Hematopoietic multipotent progenitor cell (in vitro differentiated cells): Measurements from ENCODE around the gene MUC4. TPM values are rescaled to one million over a fixed set of nuclear protein-coding genes. Genes with fewer than 3 reads are reported as not detected.
"Not testable (repeated sequence)": the region's sequence is repeated elsewhere in the genome, so short reads cannot be mapped to it uniquely, and the experiment has no call there.

Source experiments
- DNase-seq, 3 donors: peaks; one replicate each; pipeline ENCODE4 v3.0.0-alpha.2; 2011 to 2015; ENCODE audit warnings: low read depth in 2 of 3, low spot score in 2 of 3
- total RNA-seq: library from RNA; depleted of rRNA; stranded (reverse); fragments of >200 nt; gene quantifications from one replicate; pipeline ENCODE4 v1.2.3, GENCODE V29; 2012

MUC4 gene
- total RNA-seq, 1 donor = under 0.01 TPM

DNA sequence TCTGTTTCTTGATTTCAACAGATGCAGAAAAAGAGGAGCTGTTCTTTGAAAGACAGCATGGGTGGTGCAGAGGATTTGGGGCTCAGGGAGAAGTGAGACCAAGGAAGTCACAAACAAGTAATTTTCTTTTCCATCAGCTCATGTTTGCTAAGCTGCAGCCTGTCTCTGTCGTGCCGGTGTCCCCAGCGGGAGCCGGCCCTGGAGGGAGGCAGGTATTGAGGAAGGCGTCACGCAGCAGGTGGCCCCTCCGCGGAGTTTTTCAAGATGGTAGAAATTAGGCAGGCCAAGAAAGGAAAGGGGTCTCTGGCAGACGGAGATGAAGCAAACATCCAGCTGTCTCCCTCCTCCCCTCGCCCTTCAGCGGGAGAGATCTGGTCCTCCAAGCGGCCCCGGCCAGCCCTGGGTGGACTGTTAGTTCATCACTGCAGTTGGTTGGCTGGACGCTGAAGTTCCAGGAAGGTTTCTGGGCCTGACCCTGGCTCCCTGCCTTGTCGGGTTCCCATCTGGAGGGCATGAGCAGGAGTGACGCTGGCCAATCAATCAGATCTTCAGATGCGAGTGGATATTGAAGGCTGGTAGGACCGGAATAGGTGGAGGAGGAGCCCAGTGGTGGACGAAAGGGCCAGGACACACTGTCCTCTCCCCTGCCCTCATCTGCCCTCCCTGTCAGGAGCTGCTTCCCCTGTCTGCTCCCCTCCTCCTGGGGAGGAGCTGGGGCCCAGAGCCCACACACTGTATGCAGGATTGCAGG is 27.7 kb upstream of the MUC4 start:
- no peak for DNase-seq

- no peak for DNase-seq
These were observed 27.0 kb upstream of the MUC4 start for GRCh38 chr3:195838714-195839113.

- no peak for DNase-seq
These were observed 24.9 kb upstream of the MUC4 start for GRCh38 chr3:195836476-195837135.

DNA sequence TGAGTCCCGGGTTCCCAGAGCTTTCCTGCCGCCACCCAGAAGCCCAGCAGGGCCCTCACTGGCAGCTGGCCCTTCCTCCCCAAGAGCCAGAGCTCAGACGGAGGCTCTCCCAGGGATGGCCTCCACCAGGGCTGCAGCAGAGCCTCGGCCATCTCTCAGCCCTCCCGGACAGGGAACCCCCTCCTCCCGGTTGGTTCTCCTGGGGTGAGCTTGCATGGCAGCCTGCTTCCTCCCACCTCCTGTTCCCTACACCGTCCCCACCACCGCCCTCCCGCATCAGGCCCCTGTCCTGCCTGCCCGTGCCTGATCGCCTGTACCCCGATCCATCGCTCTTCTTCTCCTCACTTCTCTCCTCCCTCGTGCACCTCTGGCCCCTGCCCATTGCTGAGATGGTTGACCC is 24.1 kb upstream of the MUC4 start:
- DNase-seq = no peak

GRCh38 chr3:195834675-195835583 is 23.2 kb upstream of the MUC4 start:
- no peak for DNase-seq

DNA sequence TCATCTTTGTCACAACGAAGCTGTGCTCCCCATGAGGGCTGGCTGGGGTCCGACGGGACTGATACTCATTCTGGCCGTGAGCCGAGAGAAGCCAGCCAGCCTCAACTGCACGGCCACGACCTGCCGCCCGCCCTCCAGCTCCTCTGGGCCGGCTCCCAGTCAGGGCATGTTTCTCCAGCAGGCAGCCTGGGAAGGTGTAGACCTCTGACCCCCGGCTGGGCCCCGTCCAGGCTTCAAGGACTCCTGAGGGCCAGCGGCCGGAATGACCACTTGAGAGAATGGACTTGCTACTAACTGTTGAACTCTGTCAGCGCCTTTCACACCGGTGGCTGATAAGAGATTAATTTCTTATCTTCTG is 18.1 kb upstream of the MUC4 start:
- no peak for DNase-seq

GRCh38 chr3:195828762-195829161 is 17.0 kb upstream of the MUC4 start:
- DNase-seq = no peak

- no peak for DNase-seq
These were observed 14.4 kb upstream of the MUC4 start for GRCh38 chr3:195825857-195826804.

DNA sequence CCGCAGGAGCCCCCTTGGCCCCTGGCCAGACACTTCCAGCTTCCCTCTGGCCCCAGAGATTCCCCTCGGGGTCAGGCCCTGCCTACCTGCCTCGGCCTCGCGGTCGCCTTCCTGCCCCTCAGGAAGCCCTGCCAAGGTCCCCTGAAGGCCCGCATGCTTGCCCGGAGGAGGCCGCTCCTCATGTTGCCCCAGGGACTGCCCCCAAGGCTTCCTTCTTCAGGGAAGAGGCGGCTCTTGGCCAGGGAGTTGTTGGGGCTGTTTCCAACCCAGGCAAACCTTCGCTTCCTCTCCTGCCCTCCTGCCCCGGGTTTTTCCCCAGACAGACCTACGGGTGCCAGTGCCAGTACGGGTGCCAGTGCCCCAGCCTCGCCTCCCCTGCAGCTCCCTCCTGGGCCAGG is 13.5 kb upstream of the MUC4 start:
- no peak for DNase-seq

GRCh38 chr3:195824425-195825190 is 12.9 kb upstream of the MUC4 start:
- DNase-seq = not testable (repeated sequence)

DNA sequence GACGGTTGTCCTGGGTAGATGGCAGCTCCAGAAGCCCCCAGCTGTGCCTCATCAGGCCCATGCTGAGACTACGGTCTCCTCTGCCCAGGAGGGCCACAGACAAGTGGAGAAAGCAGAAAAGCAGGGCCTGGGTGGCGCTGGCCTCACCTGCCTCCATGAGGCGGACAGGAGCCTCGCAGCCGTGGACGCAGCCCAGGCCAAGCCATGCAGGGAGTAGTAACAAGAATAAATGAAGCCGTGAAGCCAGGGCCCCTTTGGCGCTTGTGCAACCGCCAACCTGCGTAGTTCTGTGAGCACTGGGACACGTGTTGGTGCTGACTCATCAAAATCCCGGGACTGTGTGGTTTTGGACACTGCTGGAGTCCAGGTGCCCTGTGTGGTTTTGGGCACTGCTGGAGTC is 12.3 kb upstream of the MUC4 start:
- peak in 1 of 3 donors; percentile 41 for DNase-seq

DNA sequence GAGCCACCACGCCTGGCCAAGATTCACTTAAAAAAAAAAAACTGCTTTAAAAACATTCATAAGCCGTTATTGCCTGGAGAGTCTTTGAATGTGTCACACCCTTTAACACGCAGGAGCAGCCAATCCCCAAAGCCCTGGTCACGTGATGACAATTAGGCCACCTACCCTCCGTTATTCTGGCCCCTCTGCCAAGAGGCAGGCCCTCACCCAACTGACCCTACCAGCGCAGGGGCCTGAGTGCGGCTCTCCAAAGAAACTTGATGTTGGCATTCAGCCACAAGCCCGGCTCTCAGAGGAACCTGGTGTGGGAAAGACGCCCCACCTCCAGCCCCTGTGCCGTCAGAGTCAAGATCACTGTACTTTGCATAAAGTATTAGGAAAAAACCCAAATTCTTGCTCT is 11.6 kb upstream of the MUC4 start:
- DNase-seq = no peak

GRCh38 chr3:195822131-195822696 is 10.5 kb upstream of the MUC4 start:
- DNase-seq = no peak

- no peak for DNase-seq
These were observed 9.8 kb upstream of the MUC4 start for GRCh38 chr3:195821403-195822130.

GRCh38 chr3:195820901-195821300 is 9.2 kb upstream of the MUC4 start:
- DNase-seq = no peak

- no peak for DNase-seq
These were observed 8.5 kb upstream of the MUC4 start for GRCh38 chr3:195820186-195820585.

DNA sequence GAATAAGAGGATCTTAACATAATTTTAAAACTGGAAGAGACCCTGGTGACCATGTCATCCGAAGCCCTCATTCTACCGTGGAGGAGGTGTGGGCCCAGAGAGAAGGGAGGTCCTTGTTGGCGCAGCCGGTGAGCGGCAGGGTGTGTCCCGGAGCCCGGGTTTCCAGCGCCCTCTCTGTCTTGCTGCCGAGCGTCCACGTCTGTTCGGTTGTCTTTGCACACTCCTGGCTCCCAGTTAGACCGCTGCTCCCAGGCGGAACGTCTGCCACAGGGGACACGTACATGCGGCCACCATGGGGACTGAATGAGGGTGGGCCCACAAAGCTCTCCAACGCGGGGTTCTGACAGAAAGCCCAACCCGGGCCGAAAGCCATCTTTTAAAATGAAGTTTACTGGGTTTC is 6.6 kb upstream of the MUC4 start:
- no peak for DNase-seq

GRCh38 chr3:195817578-195818135 is 5.9 kb upstream of the MUC4 start:
- DNase-seq = no peak
